GM12878 (cell line): Measurements from ENCODE around the gene ELMO3. TPM values are rescaled to one million over a fixed set of nuclear protein-coding genes. Genes with fewer than 3 reads are reported as not detected.

Experiments
- BACH1 ChIP-seq: fragments of 450-650 bp; IDR thresholded peaks from 2 replicates; pipeline ENCODE4 v1.6.1; 2017; ENCODE audit warnings: mild to moderate bottlenecking, borderline replicate concordance
- BHLHE40 ChIP-seq, 2 experiments: fragments of 450-650 bp in 1 of 2; IDR thresholded peaks; 2 replicates each; pipeline ENCODE4 v1.6.1; 2011 to 2017; ENCODE audit warnings: low read depth in 2 of 2, borderline replicate concordance in 1 of 2, improper control_type of control experiment in 1 of 2, low read length in 1 of 2, mild to moderate bottlenecking in 1 of 2
- CREM ChIP-seq: IDR thresholded peaks from 2 replicates; pipeline ENCODE4 v1.6.1; 2014; ENCODE audit warnings: antibody characterized with exemption, low read depth
- E2F8 ChIP-seq: fragments of 450-650 bp; IDR thresholded peaks from 2 replicates; pipeline ENCODE4 v1.6.1; 2018; ENCODE audit warnings: mild to moderate bottlenecking, low read depth, moderate library complexity; ENCODE audit not compliant: partially characterized antibody
- EED ChIP-seq: sonication (generic); IDR thresholded peaks from 2 replicates; pipeline ENCODE4 v1.6.1; 2016; ENCODE audit warnings: antibody characterized with exemption, low read depth
- EGR1 ChIP-seq, 2 experiments: IDR thresholded peaks; 1 replicate in 1 of 2; 2 replicates in 1 of 2; pipeline ENCODE4 v1.6.1; 2011 to 2012; ENCODE audit warnings: low read depth in 2 of 2, low read length in 2 of 2, borderline replicate concordance in 1 of 2, mild to moderate bottlenecking in 1 of 2, moderate library complexity in 1 of 2
- ETV6 ChIP-seq, 2 experiments: fragments of 450-650 bp in 1 of 2; IDR thresholded peaks in 1 of 2; conservative IDR thresholded peaks in 1 of 2; 2 replicates each; pipeline ENCODE4 v1.6.1; 2014; ENCODE audit warnings: antibody characterized with exemption in 1 of 2, borderline replicate concordance in 1 of 2, low read depth in 1 of 2, mild to moderate bottlenecking in 1 of 2, moderate library complexity in 1 of 2
- JUNB ChIP-seq: IDR thresholded peaks from 2 replicates; pipeline ENCODE4 v1.6.1; 2016; ENCODE audit warnings: antibody characterized with exemption, mild to moderate bottlenecking
- LARP7 ChIP-seq: fragments of 450-650 bp; IDR thresholded peaks from 2 replicates; pipeline ENCODE4 v1.6.1; 2017; ENCODE audit warnings: mild to moderate bottlenecking
- NFXL1 ChIP-seq: fragments of 450-650 bp; IDR thresholded peaks from 2 replicates; pipeline ENCODE4 v1.6.1; 2017; ENCODE audit warnings: antibody characterized with exemption, mild to moderate bottlenecking, borderline replicate concordance
- RAD21 ChIP-seq: IDR thresholded peaks from 2 replicates; pipeline ENCODE4 v1.6.1; 2011; ENCODE audit warnings: mild to moderate bottlenecking, low read depth, low read length, moderate library complexity; ENCODE audit not compliant: insufficient read depth
- SIN3A ChIP-seq: IDR thresholded peaks from 2 replicates; pipeline ENCODE4 v1.6.1; 2012; ENCODE audit warnings: low read depth, low read length, improper control_type of control experiment
- SIX5 ChIP-seq: IDR thresholded peaks from 2 replicates; pipeline ENCODE4 v1.6.1; 2011; ENCODE audit warnings: mild to moderate bottlenecking, low read depth, low read length, moderate library complexity; ENCODE audit not compliant: severe bottlenecking
- SKIL ChIP-seq: fragments of 450-650 bp; IDR thresholded peaks from 2 replicates; pipeline ENCODE4 v1.6.1; 2017; ENCODE audit warnings: mild to moderate bottlenecking, low read depth, inconsistent platforms; ENCODE audit not compliant: poor library complexity, severe bottlenecking
- SMARCA5 ChIP-seq: fragments of 450-650 bp; IDR thresholded peaks from 2 replicates; pipeline ENCODE4 v1.6.1; 2017; ENCODE audit warnings: mild to moderate bottlenecking
- SP1 ChIP-seq: IDR thresholded peaks from one replicate; pipeline ENCODE4 v1.6.1; 2011; ENCODE audit warnings: low read depth, low read length
- SPI1 ChIP-seq: IDR thresholded peaks from 2 replicates; pipeline ENCODE4 v1.6.1; 2011; ENCODE audit warnings: low read depth, mild to moderate bottlenecking, low read length, moderate library complexity, borderline replicate concordance; ENCODE audit not compliant: insufficient read depth
- SREBF2 ChIP-seq: IDR thresholded peaks from 2 replicates; pipeline ENCODE4 v1.6.1; 2012; ENCODE audit warnings: mild to moderate bottlenecking, low read length
- SRF ChIP-seq, 2 experiments: IDR thresholded peaks; 2 replicates each; pipeline ENCODE4 v1.6.1; 2011; ENCODE audit warnings: low read depth in 2 of 2, low read length in 2 of 2, mild to moderate bottlenecking in 1 of 2, moderate library complexity in 1 of 2
- STAT3 ChIP-seq: IDR thresholded peaks from 2 replicates; pipeline ENCODE4 v1.6.1; 2011; ENCODE audit warnings: low read depth, low read length, improper control_type of control experiment
- ZNF687 ChIP-seq: fragments of 450-650 bp; IDR thresholded peaks from 2 replicates; pipeline ENCODE4 v1.6.1; 2017; ENCODE audit warnings: mild to moderate bottlenecking, moderate library complexity
- polyA plus RNA-seq, 11 experiments: library from polyadenylated mRNA; depleted of rRNA in 4 of 11; unstranded in 6 of 11; stranded (reverse) in 5 of 11; fragments of >200 nt; fragmentation: Nextera tagmentation in 4 of 11; fragmentation: Illumina TruSeq in 1 of 11; extraction: Ambion mirVana in 4 of 11; extraction: Trizol in 1 of 11; gene quantifications; 1 replicate in 1 of 11; 2 replicates in 10 of 11; pipeline versions ENCODE4 v1.2.1 to v1.2.3, GENCODE V29; 2011 to 2016; ENCODE audit warnings: inconsistent platforms in 2 of 11, missing spikeins in 2 of 11, low read depth in 1 of 11
- total RNA-seq, 4 experiments: library from RNA; depleted of rRNA in 3 of 4; stranded (reverse); fragments of >200 nt in 3 of 4; fragmentation: Illumina TruSeq in 1 of 4; extraction: Trizol in 1 of 4; gene quantifications; 2 replicates each; pipeline versions ENCODE4 v1.2.1 to v1.2.3, GENCODE V29; 2013 to 2021

The ELMO3 gene
- total and polyA plus RNA-seq, 10 of the 15 experiments (the other 5 are each of a cell fraction or from before 2014, with no cell fraction given): 0.05 to 4.7 (median 0.96) TPM; not detected in 1

GRCh38 chr16:67191995-67192681 is 6.8 kb upstream of the ELMO3 start, which contains the start of gene E2F4 (continued):
- TF ChIP-seq SPI1 (peak; percentile 78), LARP7 (peak; percentile 87), E2F8 (no peak), CREM (peak; percentile 67), SMARCA5 (peak; percentile 85), EED (no peak), SRF (IDR thresholded peaks at IDR 0.05; ENCODE audit: low read depth in 2 of 2, low read length in 2 of 2) (0 out of 4 replicates have a peak, but pooled peaks have one; percentile 21 to 30), EGR1 (IDR thresholded peaks at IDR 0.05; ENCODE audit: borderline replicate concordance in 1 of 2, low read depth in 2 of 2, low read length in 2 of 2) (peak in 1 of 2 experiments; percentile 72; a peak in 1 of 3 replicates), BACH1 (0 out of 2 replicates have a peak, but pooled peaks have one; percentile 54), SKIL (no peak), NFXL1 (no peak), BHLHE40 (IDR thresholded peaks at IDR 0.05; ENCODE audit: borderline replicate concordance in 1 of 2, low read depth in 2 of 2, low read length in 1 of 2) (peak; percentile 94 to 97), STAT3 (no peak), SIX5 (peak; percentile 33), SP1 (peak; percentile 62), JUNB (peak; percentile 100), RAD21 (no peak), ETV6 (conservative IDR thresholded peaks at IDR 0.05 in 1 of 2, IDR thresholded peaks at IDR 0.05 in 1 of 2; ENCODE audit: borderline replicate concordance in 1 of 2, low read depth in 1 of 2) (peak; percentile 94 to 97; a peak in 3 of 4 replicates), ZNF687 (peak; percentile 70), SIN3A (peak; percentile 49; the same call in 1 of the 2 replicates), SREBF2 (0 out of 2 replicates have a peak, but pooled peaks have one; percentile 58)
